ENCODE data around the gene ASB18.

Gene ASB18

GRCh38 chr2:236171181-236171679 is 93.0 kb downstream of the ASB18 start (continued):
- no peak for TF ChIP-seq ZNF624 (tag by site-specific recombination; IDR thresholded peaks at IDR 0.05)
- TF ChIP-seq ZNF274 (IDR thresholded peaks at IDR 0.05; ENCODE audit: low read length), result no peak
- no peak for TF ChIP-seq ZNF274 (tag by site-specific recombination; IDR thresholded peaks at IDR 0.05; ENCODE audit: borderline replicate concordance)
- no peak for TF ChIP-seq ZNF398 (tag by site-specific recombination; IDR thresholded peaks at IDR 0.05)
- TF ChIP-seq ZNF530 (tag by site-specific recombination; IDR thresholded peaks at IDR 0.05; ENCODE audit: low read depth), result no peak
- no peak for TF ChIP-seq HOXD13 (CRISPR knock-in tag; IDR thresholded peaks at IDR 0.05; ENCODE audit: borderline replicate concordance)

- POLR2A ChIA-PET, result no interaction called here
- Histone ChIP-seq H3K4me1 (ENCODE audit: control insufficient read depth, insufficient read depth, low read length) (peaks cover 2% of the 10 kb centered on the region), H3K4me3 (ENCODE audit: low read depth, low read length) (no peak overlapping the region), H3K36me3 (ENCODE audit: control insufficient read depth in 2 of 2, insufficient read depth in 1 of 2, low read length in 2 of 2) (peaks cover 0 to 16% of the 10 kb centered on the region in 2 experiments; a peak in 1 of 3 replicates), H3K27ac (ENCODE audit: extremely low read depth, low read depth, low read length) (no peak overlapping the region), H3K9me3 (ENCODE audit: control insufficient read depth, insufficient read depth, low read depth, low read length) (no peaks in the 10 kb centered on the region)
- TF ChIP-seq ZNF837 (tag by site-specific recombination; IDR thresholded peaks at IDR 0.05), result no peak
- no peak for TF ChIP-seq ZNF707 (tag by site-specific recombination; IDR thresholded peaks at IDR 0.05)
- TF ChIP-seq ZNF175 (tag by site-specific recombination; IDR thresholded peaks at IDR 0.05), result no peak
- no peak for TF ChIP-seq ZBTB17 (tag by site-specific recombination; IDR thresholded peaks at IDR 0.05)
- TF ChIP-seq ZNF19 (tag by site-specific recombination; IDR thresholded peaks at IDR 0.05; ENCODE audit: low read depth), result no peak
- CTCF ChIA-PET, result interaction anchor here (1.5 to 2.2 kb wide), 3 partner anchors 10 to 405 kb away, joined by 5 to 13 read pairs (median 8); no protein-coding TSS in a partner anchor
These were observed 93.5 kb downstream of the ASB18 start for GRCh38 chr2:236170590-236171165.

- Histone ChIP-seq H3K36me3 (ENCODE audit: control insufficient read depth in 2 of 2, insufficient read depth in 1 of 2, low read length in 2 of 2) (peaks cover 0 to 24% of the 10 kb centered on the region in 2 experiments; a peak in 1 of 3 replicates), H3K27ac (ENCODE audit: extremely low read depth, low read depth, low read length) (no peak overlapping the region), H3K9me3 (ENCODE audit: control insufficient read depth, insufficient read depth, low read depth, low read length) (no peaks in the 10 kb centered on the region), H3K4me1 (ENCODE audit: control insufficient read depth, insufficient read depth, low read length) (no peaks in the 10 kb centered on the region; the same call in 1 of the 2 replicates), H3K4me3 (ENCODE audit: low read depth, low read length) (no peak overlapping the region)
- CTCF ChIA-PET, result interaction anchor here (0.5 to 2.2 kb wide), 9 partner anchors 8 to 1022 kb away, joined by 3 to 13 read pairs (median 5); no protein-coding TSS in a partner anchor
- POLR2A ChIA-PET, result no interaction called here
- TF ChIP-seq ZNF18 (tag by site-specific recombination; IDR thresholded peaks at IDR 0.05) (no peak), ZNF202 (tag by site-specific recombination; IDR thresholded peaks at IDR 0.05; ENCODE audit: borderline replicate concordance) (no peak), ZNF645 (tag by site-specific recombination; IDR thresholded peaks at IDR 0.05) (no peak), ZNF610 (tag by site-specific recombination; IDR thresholded peaks at IDR 0.05; ENCODE audit: borderline replicate concordance) (no peak), OSR2 (tag by site-specific recombination; IDR thresholded peaks at IDR 0.05) (no peak), ELK4 (IDR thresholded peaks at IDR 0.05; ENCODE audit: borderline replicate concordance, low read depth, low read length) (no peak), ZNF37A (tag by site-specific recombination; IDR thresholded peaks at IDR 0.05) (no peak), ZNF701 (tag by site-specific recombination; IDR thresholded peaks at IDR 0.05) (no peak), ZNF530 (tag by site-specific recombination; IDR thresholded peaks at IDR 0.05; ENCODE audit: low read depth) (no peak), ZNF510 (tag by site-specific recombination; IDR thresholded peaks at IDR 0.05; ENCODE audit: insufficient replicate concordance) (no peak), ZNF10 (tag by site-specific recombination; IDR thresholded peaks at IDR 0.05) (no peak), MYNN (tag by site-specific recombination; IDR thresholded peaks at IDR 0.05; ENCODE audit: borderline replicate concordance) (no peak), ZNF280C (tag by site-specific recombination; IDR thresholded peaks at IDR 0.05) (no peak), KLF10 (tag by site-specific recombination; IDR thresholded peaks at IDR 0.05) (no peak)
These were observed 94.2 kb downstream of the ASB18 start for GRCh38 chr2:236169741-236170589.
